K562 (cell line): ENCODE results near the gene ZBTB7A. TPM values are rescaled to one million over a fixed set of nuclear protein-coding genes. Genes with fewer than 3 reads are reported as not detected.

ENCODE experiments used
- ASH1L ChIP-seq: fragments of 450-650 bp; IDR thresholded peaks from 2 replicates; pipeline ENCODE4 v1.6.1; 2018; ENCODE audit warnings: borderline replicate concordance, mild to moderate bottlenecking, low read depth; ENCODE audit not compliant: partially characterized antibody
- BRCA1 ChIP-seq, 2 experiments: fragments of 450-650 bp in 1 of 2; sonication (generic) in 1 of 2; formaldehyde crosslinking in 1 of 2; IDR thresholded peaks; 2 replicates each; pipeline versions ENCODE4 v1.5.0 to v1.6.1; 2017 to 2020; ENCODE audit warnings: mild to moderate bottlenecking in 1 of 2, missing genetic modification reagents in 1 of 2
- DDX20 ChIP-seq: fragments of 450-650 bp; IDR thresholded peaks from 2 replicates; pipeline ENCODE4 v1.6.1; 2016; ENCODE audit warnings: missing genetic modification characterization, low read depth, mild to moderate bottlenecking, missing compliant biosample characterization, moderate library complexity
- ETV6 ChIP-seq, 3 experiments: fragments of 150-350 bp in 1 of 3; sonication (generic) in 1 of 3; formaldehyde crosslinking in 1 of 3; IDR thresholded peaks; 2 replicates each; pipeline versions ENCODE4 v1.6.1 to v1.8.0; 2014 to 2022; ENCODE audit warnings: borderline replicate concordance in 2 of 3, low read depth in 2 of 3, antibody characterized with exemption in 1 of 3, low read length in 1 of 3, mild to moderate bottlenecking in 1 of 3, missing genetic modification reagents in 1 of 3
- GTF2E2 ChIP-seq: fragments of 200-800 bp; sonication (Bioruptor generic); IDR thresholded peaks from 2 replicates; pipeline ENCODE4 v1.6.1; 2016; ENCODE audit warnings: missing genetic modification characterization, missing compliant biosample characterization
- GTF2F1 ChIP-seq: IDR thresholded peaks from 2 replicates; pipeline ENCODE4 v1.6.1; 2011; ENCODE audit warnings: low read depth, low read length, improper control_type of control experiment
- KDM2B ChIP-seq: fragments of 250-450 bp; sonication (Bioruptor Pico); IDR thresholded peaks from 2 replicates; pipeline ENCODE4 v1.8.0; 2021; ENCODE audit warnings: mild to moderate bottlenecking, moderate library complexity
- MTA1 ChIP-seq: fragments of 450-650 bp; IDR thresholded peaks from 2 replicates; pipeline ENCODE4 v1.6.1; 2017; ENCODE audit warnings: borderline replicate concordance
- NCOA6 ChIP-seq: fragments of 450-650 bp; IDR thresholded peaks from 2 replicates; pipeline ENCODE4 v1.6.1; 2017; ENCODE audit warnings: mild to moderate bottlenecking
- NR3C1 ChIP-seq: sonication (generic); formaldehyde crosslinking; IDR thresholded peaks from 2 replicates; pipeline ENCODE4 v1.8.1; 2022; ENCODE audit warnings: missing genetic modification reagents
- RBM34 ChIP-seq: fragments of 200-400 bp; formaldehyde crosslinking; IDR thresholded peaks from 2 replicates; pipeline ENCODE4 v1.6.1; 2018; ENCODE audit warnings: low read length, borderline replicate concordance; ENCODE audit not compliant: insufficient read depth
- RFX5 ChIP-seq: IDR thresholded peaks from 2 replicates; pipeline ENCODE4 v1.6.1; 2011; ENCODE audit warnings: low read depth, mild to moderate bottlenecking, improper control_type of control experiment, low read length
- SIN3B ChIP-seq: fragments of 450-650 bp; IDR thresholded peaks from 2 replicates; pipeline ENCODE4 v1.6.1; 2017; ENCODE audit warnings: low read depth, mild to moderate bottlenecking, moderate library complexity
- ZEB2 ChIP-seq: fragments of 450-650 bp; IDR thresholded peaks from 2 replicates; pipeline ENCODE4 v1.6.1; 2016
- ZFP1 ChIP-seq: fragments of 450-650 bp; formaldehyde crosslinking; IDR thresholded peaks from 2 replicates; pipeline ENCODE4 v1.4.0; 2020; ENCODE audit warnings: mild to moderate bottlenecking, mixed read lengths
- ZNF57 ChIP-seq: fragments of 450-650 bp; formaldehyde crosslinking; IDR thresholded peaks from 2 replicates; pipeline ENCODE4 v1.4.0; 2020; ENCODE audit warnings: mild to moderate bottlenecking, moderate library complexity
- ZNF586 ChIP-seq: fragments of 450-650 bp; formaldehyde crosslinking; conservative IDR thresholded peaks from 2 replicates; pipeline ENCODE4 v1.4.0; 2020; ENCODE audit warnings: mild to moderate bottlenecking, moderate library complexity
- polyA plus RNA-seq, 8 experiments: library from polyadenylated mRNA; depleted of rRNA in 4 of 8; stranded (reverse) in 5 of 8; unstranded in 3 of 8; fragments of >200 nt; fragmentation: Nextera tagmentation in 2 of 8; fragmentation: Illumina TruSeq in 1 of 8; extraction: Ambion mirVana in 2 of 8; extraction: Trizol in 1 of 8; gene quantifications; 2 replicates each; pipeline versions ENCODE4 v1.2.1 to v1.2.3, GENCODE V29; 2011 to 2014; ENCODE audit warnings: inconsistent platforms in 1 of 8, missing spikeins in 1 of 8
- total RNA-seq, 7 experiments: library from RNA; depleted of rRNA in 6 of 7; stranded (reverse); fragments of >200 nt in 6 of 7; fragmentation: Illumina TruSeq in 2 of 7; extraction: Trizol in 2 of 7; gene quantifications; 2 replicates each; pipeline versions ENCODE4 v1.2.1 to v1.2.3, GENCODE V29; 2011 to 2021; ENCODE audit warnings: low replicate concordance in 1 of 7
- TF ChIP-seq, protein P1 (sequence below): IDR thresholded peaks from 2 replicates; pipeline ENCODE4 v1.6.1; 2016; ENCODE audit warnings: missing genetic modification characterization, missing compliant biosample characterization
- TF ChIP-seq, protein P2 (sequence below): fragments of 450-650 bp; conservative IDR thresholded peaks from 2 replicates; pipeline ENCODE4 v1.6.1; 2016; ENCODE audit warnings: missing genetic modification characterization, low read depth, mild to moderate bottlenecking, control low read depth, missing compliant biosample characterization
- TF ChIP-seq, protein P3 (sequence below): sonication (generic); formaldehyde crosslinking; IDR thresholded peaks from 2 replicates; pipeline ENCODE4 v1.8.0; 2022; ENCODE audit warnings: mild to moderate bottlenecking, low read depth, missing genetic modification reagents
- TF ChIP-seq, protein P4 (sequence below): fragments of 450-650 bp; IDR thresholded peaks from one replicate; pipeline ENCODE4 v1.6.1; 2018; ENCODE audit warnings: mild to moderate bottlenecking, moderate library complexity; ENCODE audit not compliant: partially characterized antibody
- TF ChIP-seq, protein P5 (sequence below): fragments of 250-450 bp; sonication (Bioruptor Pico); IDR thresholded peaks from 2 replicates; pipeline ENCODE4 v1.6.1; 2021; ENCODE audit warnings: mild to moderate bottlenecking

The ZBTB7A gene
- total and polyA plus RNA-seq, 9 of the 15 experiments (the other 6 are each of a cell fraction or from before 2014, with no cell fraction given) = 0.11 to 34.0 (median 4.6) TPM

DNA sequence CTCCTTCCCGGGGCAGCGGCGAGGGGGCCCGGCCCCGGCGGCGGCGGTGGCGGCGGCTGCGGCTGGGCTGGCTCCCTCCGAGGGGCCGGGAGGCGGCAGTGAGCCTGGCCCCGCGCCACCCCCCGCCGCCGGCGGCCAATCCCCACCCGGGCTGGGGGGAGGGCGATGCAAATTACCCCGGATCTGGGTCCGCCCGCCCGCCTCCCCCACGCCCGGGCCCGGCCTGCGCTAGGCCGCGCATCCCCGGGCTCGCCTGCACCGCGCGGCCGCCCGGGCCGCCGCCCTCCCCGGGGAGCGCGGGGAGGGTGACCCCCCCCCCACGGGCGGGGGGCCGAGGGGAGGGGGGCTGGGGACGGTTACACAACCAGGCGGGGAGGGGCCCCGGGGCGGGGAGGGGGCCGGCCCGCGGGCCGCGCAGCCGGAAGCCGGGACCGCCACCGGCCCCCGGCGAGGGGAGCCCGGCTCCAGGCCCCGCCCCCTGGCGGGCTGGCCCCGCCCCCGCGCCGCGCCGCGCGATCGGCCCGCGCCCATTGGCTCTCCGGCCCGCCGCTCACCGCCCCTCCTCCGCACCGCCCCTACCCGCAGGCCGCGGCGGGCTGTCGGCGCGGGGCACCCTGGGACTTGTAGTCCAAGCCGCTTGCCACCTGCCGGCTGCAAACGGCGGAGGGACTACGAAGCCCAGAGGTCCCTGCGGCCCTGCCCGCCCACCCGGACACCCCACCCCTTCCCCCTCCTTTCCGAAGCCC, 1.1 kb downstream of the ZBTB7A start (continued):
- TF ChIP-seq ETV6 (IDR thresholded peaks at IDR 0.05; ENCODE audit: borderline replicate concordance in 1 of 2, low read depth in 2 of 2, low read length in 1 of 2) = no peak
- no peak for TF ChIP-seq ETV6 (CRISPR knock-in tag; IDR thresholded peaks at IDR 0.05; ENCODE audit: borderline replicate concordance)
- TF ChIP-seq, protein P1, sequence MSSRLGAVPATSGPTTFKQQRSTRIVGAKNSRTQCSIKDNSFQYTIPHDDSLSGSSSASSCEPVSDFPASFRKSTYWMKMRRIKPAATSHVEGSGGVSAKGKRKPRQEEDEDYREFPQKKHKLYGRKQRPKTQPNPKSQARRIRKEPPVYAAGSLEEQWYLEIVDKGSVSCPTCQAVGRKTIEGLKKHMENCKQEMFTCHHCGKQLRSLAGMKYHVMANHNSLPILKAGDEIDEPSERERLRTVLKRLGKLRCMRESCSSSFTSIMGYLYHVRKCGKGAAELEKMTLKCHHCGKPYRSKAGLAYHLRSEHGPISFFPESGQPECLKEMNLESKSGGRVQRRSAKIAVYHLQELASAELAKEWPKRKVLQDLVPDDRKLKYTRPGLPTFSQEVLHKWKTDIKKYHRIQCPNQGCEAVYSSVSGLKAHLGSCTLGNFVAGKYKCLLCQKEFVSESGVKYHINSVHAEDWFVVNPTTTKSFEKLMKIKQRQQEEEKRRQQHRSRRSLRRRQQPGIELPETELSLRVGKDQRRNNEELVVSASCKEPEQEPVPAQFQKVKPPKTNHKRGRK (tag) = no peak
- no peak for TF ChIP-seq KDM2B (CRISPR knock-in tag)
- TF ChIP-seq GTF2F1 = no peak
- no peak for TF ChIP-seq ZEB2
- TF ChIP-seq ZNF57 (CRISPR knock-in tag) = no peak
- no peak for TF ChIP-seq DDX20 (tag)
- no peak for TF ChIP-seq RFX5
- TF ChIP-seq ZNF586 = no peak
- TF ChIP-seq, protein P2, sequence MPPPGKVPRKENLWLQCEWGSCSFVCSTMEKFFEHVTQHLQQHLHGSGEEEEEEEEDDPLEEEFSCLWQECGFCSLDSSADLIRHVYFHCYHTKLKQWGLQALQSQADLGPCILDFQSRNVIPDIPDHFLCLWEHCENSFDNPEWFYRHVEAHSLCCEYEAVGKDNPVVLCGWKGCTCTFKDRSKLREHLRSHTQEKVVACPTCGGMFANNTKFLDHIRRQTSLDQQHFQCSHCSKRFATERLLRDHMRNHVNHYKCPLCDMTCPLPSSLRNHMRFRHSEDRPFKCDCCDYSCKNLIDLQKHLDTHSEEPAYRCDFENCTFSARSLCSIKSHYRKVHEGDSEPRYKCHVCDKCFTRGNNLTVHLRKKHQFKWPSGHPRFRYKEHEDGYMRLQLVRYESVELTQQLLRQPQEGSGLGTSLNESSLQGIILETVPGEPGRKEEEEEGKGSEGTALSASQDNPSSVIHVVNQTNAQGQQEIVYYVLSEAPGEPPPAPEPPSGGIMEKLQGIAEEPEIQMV (tag) = no peak
- TF ChIP-seq, protein P3, sequence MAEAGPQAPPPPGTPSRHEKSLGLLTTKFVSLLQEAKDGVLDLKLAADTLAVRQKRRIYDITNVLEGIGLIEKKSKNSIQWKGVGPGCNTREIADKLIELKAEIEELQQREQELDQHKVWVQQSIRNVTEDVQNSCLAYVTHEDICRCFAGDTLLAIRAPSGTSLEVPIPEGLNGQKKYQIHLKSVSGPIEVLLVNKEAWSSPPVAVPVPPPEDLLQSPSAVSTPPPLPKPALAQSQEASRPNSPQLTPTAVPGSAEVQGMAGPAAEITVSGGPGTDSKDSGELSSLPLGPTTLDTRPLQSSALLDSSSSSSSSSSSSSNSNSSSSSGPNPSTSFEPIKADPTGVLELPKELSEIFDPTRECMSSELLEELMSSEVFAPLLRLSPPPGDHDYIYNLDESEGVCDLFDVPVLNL (CRISPR knock-in tag) = no peak
- TF ChIP-seq, protein P4, sequence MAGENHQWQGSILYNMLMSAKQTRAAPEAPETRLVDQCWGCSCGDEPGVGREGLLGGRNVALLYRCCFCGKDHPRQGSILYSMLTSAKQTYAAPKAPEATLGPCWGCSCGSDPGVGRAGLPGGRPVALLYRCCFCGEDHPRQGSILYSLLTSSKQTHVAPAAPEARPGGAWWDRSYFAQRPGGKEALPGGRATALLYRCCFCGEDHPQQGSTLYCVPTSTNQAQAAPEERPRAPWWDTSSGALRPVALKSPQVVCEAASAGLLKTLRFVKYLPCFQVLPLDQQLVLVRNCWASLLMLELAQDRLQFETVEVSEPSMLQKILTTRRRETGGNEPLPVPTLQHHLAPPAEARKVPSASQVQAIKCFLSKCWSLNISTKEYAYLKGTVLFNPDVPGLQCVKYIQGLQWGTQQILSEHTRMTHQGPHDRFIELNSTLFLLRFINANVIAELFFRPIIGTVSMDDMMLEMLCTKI = no peak
- TF ChIP-seq ZFP1 = no peak
- TF ChIP-seq RBM34 = no peak
- TF ChIP-seq GTF2E2 = no peak
- no peak for TF ChIP-seq NR3C1 (CRISPR knock-in tag)
- TF ChIP-seq, protein P5, sequence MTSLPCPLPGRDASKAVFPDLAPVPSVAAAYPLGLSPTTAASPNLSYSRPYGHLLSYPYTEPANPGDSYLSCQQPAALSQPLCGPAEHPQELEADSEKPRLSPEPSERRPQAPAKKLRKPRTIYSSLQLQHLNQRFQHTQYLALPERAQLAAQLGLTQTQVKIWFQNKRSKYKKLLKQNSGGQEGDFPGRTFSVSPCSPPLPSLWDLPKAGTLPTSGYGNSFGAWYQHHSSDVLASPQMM (CRISPR knock-in tag) = no peak
- no peak for TF ChIP-seq SIN3B
- TF ChIP-seq ASH1L = no peak
- no peak for TF ChIP-seq BRCA1 (IDR thresholded peaks at IDR 0.05)
- no peak for TF ChIP-seq BRCA1 (CRISPR knock-in tag; IDR thresholded peaks at IDR 0.05)
- TF ChIP-seq MTA1 = no peak
- no peak for TF ChIP-seq NCOA6
